Body of pancreas (tissue), 4 donors: ENCODE measurements around the gene KRTAP12-3.

ENCODE experiments used
- POLR2A ChIP-seq, 3 donors: fragments of 450-650 bp; IDR thresholded peaks; one replicate each; pipeline ENCODE4 v1.6.1; 2016; ENCODE audit warnings: antibody characterized with exemption in 3 of 3, mild to moderate bottlenecking in 2 of 3
- TF ChIP-seq, protein P1 (sequence below), 7 experiments: fragments of 450-650 bp in 4 of 7; fragments of 200-600 bp in 3 of 7; sonication (generic) in 3 of 7; IDR thresholded peaks; one replicate each; pipeline ENCODE4 v1.5.1; 2016 to 2019; ENCODE audit warnings: antibody characterized with exemption in 7 of 7

DNA sequence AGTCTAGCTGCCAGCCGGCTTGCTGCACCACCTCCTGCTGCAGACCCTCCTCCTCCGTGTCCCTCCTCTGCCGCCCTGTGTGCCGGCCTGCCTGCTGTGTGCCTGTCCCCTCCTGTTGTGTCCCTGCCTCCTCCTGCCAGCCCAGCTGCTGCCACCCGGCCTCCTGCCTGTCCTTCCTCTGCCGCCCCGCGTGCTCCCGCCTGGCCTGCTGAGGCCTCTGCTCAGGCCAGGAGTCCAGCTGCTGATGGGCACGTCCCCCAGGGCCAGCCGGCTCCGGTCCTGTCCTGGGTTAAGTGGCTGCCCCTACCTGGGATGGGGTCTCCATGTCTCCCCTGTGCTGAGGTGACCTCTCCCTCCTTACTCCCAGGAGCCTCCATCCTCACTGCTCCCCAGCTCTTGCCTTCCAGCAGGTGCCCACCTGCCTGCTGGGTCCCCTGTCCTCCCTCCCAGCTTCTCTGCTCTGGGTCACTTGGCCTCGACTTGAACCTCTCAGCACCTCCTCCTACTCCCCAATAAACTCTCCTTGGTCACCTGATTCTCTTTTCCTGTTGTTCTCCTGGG is 45.0 kb upstream of the KRTAP12-3 start:
- TF ChIP-seq, protein P1, sequence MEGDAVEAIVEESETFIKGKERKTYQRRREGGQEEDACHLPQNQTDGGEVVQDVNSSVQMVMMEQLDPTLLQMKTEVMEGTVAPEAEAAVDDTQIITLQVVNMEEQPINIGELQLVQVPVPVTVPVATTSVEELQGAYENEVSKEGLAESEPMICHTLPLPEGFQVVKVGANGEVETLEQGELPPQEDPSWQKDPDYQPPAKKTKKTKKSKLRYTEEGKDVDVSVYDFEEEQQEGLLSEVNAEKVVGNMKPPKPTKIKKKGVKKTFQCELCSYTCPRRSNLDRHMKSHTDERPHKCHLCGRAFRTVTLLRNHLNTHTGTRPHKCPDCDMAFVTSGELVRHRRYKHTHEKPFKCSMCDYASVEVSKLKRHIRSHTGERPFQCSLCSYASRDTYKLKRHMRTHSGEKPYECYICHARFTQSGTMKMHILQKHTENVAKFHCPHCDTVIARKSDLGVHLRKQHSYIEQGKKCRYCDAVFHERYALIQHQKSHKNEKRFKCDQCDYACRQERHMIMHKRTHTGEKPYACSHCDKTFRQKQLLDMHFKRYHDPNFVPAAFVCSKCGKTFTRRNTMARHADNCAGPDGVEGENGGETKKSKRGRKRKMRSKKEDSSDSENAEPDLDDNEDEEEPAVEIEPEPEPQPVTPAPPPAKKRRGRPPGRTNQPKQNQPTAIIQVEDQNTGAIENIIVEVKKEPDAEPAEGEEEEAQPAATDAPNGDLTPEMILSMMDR (IDR thresholded peaks at IDR 0.05), result no peak
- TF ChIP-seq POLR2A (IDR thresholded peaks at IDR 0.05), result no peak
